HUDEP-2 (cell line): ENCODE results near the gene AFF2.

Experiments
- DNase-seq, 76 experiments: peaks; one replicate each; lab custom pipeline; 2025; ENCODE audit not compliant: unreplicated experiment in 76 of 76; lab: John Stamatoyannopoulos, UW

AFF2 gene

GRCh38 chrX:149045645-149046210 lies 545.3 kb downstream of the AFF2 start:
- no peak for DNase-seq
